Astrocyte (in vitro differentiated cells and primary cell): Measurements from ENCODE around the gene MAG.

Experiments used
- EZH2 ChIP-seq: IDR thresholded peaks from 2 replicates; pipeline ENCODE4 v1.6.1; 2012; ENCODE audit warnings: mild to moderate bottlenecking, low read length, inconsistent platforms; ENCODE audit not compliant: insufficient read depth
- TF ChIP-seq, protein P1 (sequence below): IDR thresholded peaks from 2 replicates; pipeline ENCODE4 v1.5.1; 2011; ENCODE audit warnings: low read depth, mild to moderate bottlenecking, inconsistent platforms, low read length, moderate library complexity; ENCODE audit not compliant: insufficient read depth

DNA sequence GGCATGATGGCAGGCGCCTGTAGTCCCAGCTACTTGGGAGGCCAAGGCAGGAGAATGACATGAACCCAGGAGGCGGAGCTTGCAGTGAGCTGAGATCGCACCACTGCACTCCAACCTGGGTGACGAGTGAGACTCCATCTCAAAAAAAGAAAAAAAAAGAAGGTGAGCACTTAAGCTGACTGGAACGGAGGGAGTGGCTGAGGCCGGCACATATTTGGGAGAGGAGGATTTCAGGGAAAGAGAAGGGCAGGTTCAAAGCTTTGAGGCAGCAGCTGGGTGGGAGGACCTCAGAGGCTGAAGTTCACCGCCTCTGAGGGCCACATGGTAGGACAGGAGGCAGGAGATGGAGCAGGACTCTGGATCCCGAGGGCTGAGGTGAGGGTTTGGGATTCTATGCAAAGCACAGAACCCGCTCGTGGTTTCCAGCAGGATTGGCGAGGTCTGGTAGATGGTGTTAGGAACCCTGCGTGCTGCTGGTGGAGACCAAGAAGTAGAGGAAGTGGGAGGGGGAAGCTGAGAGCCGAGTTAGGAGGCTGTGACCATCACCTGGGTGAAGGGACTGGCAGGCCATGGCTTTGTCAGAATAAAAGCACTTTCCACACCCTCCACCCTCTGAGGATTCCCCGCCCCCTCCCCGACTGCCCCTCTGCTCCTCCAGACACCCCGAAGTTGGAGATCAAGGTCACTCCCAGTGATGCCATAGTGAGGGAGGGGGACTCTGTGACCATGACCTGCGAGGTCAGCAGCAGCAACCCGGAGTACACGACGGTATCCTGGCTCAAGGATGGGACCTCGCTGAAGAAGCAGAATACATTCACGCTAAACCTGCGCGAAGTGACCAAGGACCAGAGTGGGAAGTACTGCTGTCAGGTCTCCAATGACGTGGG, 45.4 kb downstream of the MAG start:
- TF ChIP-seq, protein P1, sequence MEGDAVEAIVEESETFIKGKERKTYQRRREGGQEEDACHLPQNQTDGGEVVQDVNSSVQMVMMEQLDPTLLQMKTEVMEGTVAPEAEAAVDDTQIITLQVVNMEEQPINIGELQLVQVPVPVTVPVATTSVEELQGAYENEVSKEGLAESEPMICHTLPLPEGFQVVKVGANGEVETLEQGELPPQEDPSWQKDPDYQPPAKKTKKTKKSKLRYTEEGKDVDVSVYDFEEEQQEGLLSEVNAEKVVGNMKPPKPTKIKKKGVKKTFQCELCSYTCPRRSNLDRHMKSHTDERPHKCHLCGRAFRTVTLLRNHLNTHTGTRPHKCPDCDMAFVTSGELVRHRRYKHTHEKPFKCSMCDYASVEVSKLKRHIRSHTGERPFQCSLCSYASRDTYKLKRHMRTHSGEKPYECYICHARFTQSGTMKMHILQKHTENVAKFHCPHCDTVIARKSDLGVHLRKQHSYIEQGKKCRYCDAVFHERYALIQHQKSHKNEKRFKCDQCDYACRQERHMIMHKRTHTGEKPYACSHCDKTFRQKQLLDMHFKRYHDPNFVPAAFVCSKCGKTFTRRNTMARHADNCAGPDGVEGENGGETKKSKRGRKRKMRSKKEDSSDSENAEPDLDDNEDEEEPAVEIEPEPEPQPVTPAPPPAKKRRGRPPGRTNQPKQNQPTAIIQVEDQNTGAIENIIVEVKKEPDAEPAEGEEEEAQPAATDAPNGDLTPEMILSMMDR = no peak
- TF ChIP-seq EZH2 = no peak
